WTC11 (cell line): ENCODE results near the gene LGR6. TPM values are rescaled to one million over a fixed set of nuclear protein-coding genes. Genes with fewer than 3 reads are reported as not detected.

Experiments
- ATAC-seq: fragments of 200-7000 bp; cut with Tn5 transposase; 2 replicates; pipeline ENCODE4 v1.10.0; 2021; ENCODE audit warnings: mild to moderate bottlenecking, moderate library complexity
- CTCF ChIA-PET: fragments of 300-600 bp; sonication (Branson Sonifier 250); formaldehyde crosslinking; loops from one replicate; lab custom pipeline; 2021; ENCODE audit warnings: antibody characterized with exemption; lab: Charles Lee
- POLR2A ChIA-PET: fragments of 350-600 bp; sonication (Branson Sonifier 250); formaldehyde crosslinking; loops from one replicate; lab custom pipeline; 2021; ENCODE audit warnings: antibody characterized with exemption; lab: Charles Lee
- DNase-seq: peaks from one replicate; pipeline ENCODE4 v3.0.0; 2021; ENCODE audit warnings: low spot score
- H3K27ac Mint-ChIP-seq: 2 replicates; pipeline ENCODE4 v1.8.0; 2021; ENCODE audit warnings: mixed read lengths
- H3K27me3 Mint-ChIP-seq: 2 replicates; pipeline ENCODE4 v1.8.0; 2021; ENCODE audit warnings: low read depth, mild to moderate bottlenecking, moderate library complexity, mixed read lengths
- H3K36me3 Mint-ChIP-seq: 2 replicates; pipeline ENCODE4 v1.8.0; 2021; ENCODE audit warnings: mixed read lengths
- H3K4me1 Mint-ChIP-seq: 2 replicates; pipeline ENCODE4 v1.8.0; 2022; ENCODE audit warnings: mixed read lengths
- H3K4me3 Mint-ChIP-seq: 2 replicates; pipeline ENCODE4 v1.8.0; 2021; ENCODE audit warnings: mild to moderate bottlenecking, moderate library complexity, mixed read lengths
- H3K9me3 Mint-ChIP-seq: 2 replicates; pipeline ENCODE4 v1.8.0; 2021; ENCODE audit warnings: mixed read lengths
- CBFB ChIP-seq: sonication (generic); formaldehyde crosslinking; IDR thresholded peaks from 2 replicates; pipeline ENCODE4 v1.8.1; 2022; ENCODE audit warnings: mild to moderate bottlenecking, low read depth, missing genetic modification reagents
- EMX1 ChIP-seq: fragments of 250-450 bp; sonication (Bioruptor Pico); IDR thresholded peaks from 2 replicates; pipeline ENCODE4 v1.8.0; 2021; ENCODE audit warnings: mild to moderate bottlenecking
- IRF2 ChIP-seq: sonication (generic); formaldehyde crosslinking; IDR thresholded peaks from 2 replicates; pipeline ENCODE4 v1.8.0; 2022; ENCODE audit warnings: low read depth, missing genetic modification reagents, borderline replicate concordance
- JAZF1 ChIP-seq: fragments of 250-450 bp; sonication (Bioruptor Pico); IDR thresholded peaks from 2 replicates; pipeline ENCODE4 v1.9.0; 2021; ENCODE audit warnings: moderate library complexity, mild to moderate bottlenecking, inconsistent platforms
- NFE2L1 ChIP-seq: sonication (generic); formaldehyde crosslinking; IDR thresholded peaks from 2 replicates; pipeline ENCODE4 v1.8.1; 2023; ENCODE audit warnings: missing genetic modification reagents
- NR1H2 ChIP-seq: sonication (generic); formaldehyde crosslinking; IDR thresholded peaks from 2 replicates; pipeline ENCODE4 v1.9.0; 2021; ENCODE audit warnings: mild to moderate bottlenecking, moderate library complexity, missing genetic modification reagents
- RELA ChIP-seq: sonication (generic); formaldehyde crosslinking; IDR thresholded peaks from 2 replicates; pipeline ENCODE4 v1.8.1; 2022; ENCODE audit warnings: missing genetic modification reagents, mild to moderate bottlenecking, borderline replicate concordance
- SOX15 ChIP-seq: fragments of 250-450 bp; sonication (Bioruptor Pico); IDR thresholded peaks from 2 replicates; pipeline ENCODE4 v1.9.0; 2021; ENCODE audit warnings: mild to moderate bottlenecking
- TCF7 ChIP-seq: sonication (generic); formaldehyde crosslinking; IDR thresholded peaks from 2 replicates; pipeline ENCODE4 v1.8.0; 2022; ENCODE audit warnings: mild to moderate bottlenecking, low read depth, missing genetic modification reagents, moderate library complexity
- TP53 ChIP-seq: sonication (generic); formaldehyde crosslinking; IDR thresholded peaks from 2 replicates; pipeline ENCODE4 v1.8.1; 2023; ENCODE audit warnings: mild to moderate bottlenecking, missing genetic modification reagents
- ZNF138 ChIP-seq: sonication (generic); formaldehyde crosslinking; conservative IDR thresholded peaks from 2 replicates; pipeline ENCODE4 v1.8.1; 2022; ENCODE audit warnings: mild to moderate bottlenecking, moderate library complexity, missing genetic modification reagents
- ZNF232 ChIP-seq: sonication (generic); formaldehyde crosslinking; IDR thresholded peaks from 2 replicates; pipeline ENCODE4 v1.8.0; 2022; ENCODE audit warnings: mild to moderate bottlenecking, missing genetic modification reagents
- ZNF396 ChIP-seq: fragments of 250-450 bp; sonication (Bioruptor Pico); IDR thresholded peaks from 2 replicates; pipeline ENCODE4 v1.8.0; 2021; ENCODE audit warnings: mild to moderate bottlenecking, moderate library complexity, borderline replicate concordance
- ZNF671 ChIP-seq: fragments of 250-450 bp; sonication (Bioruptor Pico); IDR thresholded peaks from 2 replicates; pipeline ENCODE4 v1.8.0; 2021; ENCODE audit warnings: mild to moderate bottlenecking
- total RNA-seq: library from RNA; stranded (reverse); gene quantifications from 3 replicates; pipeline ENCODE4 v1.2.3, GENCODE V29; 2021
- TF ChIP-seq, protein P1 (sequence below): fragments of 250-450 bp; sonication (Bioruptor Pico); IDR thresholded peaks from 2 replicates; pipeline ENCODE4 v1.9.0; 2021; ENCODE audit warnings: mild to moderate bottlenecking
- TF ChIP-seq, protein P2 (sequence below): sonication (generic); formaldehyde crosslinking; IDR thresholded peaks from 2 replicates; pipeline ENCODE4 v1.8.0; 2022; ENCODE audit warnings: mild to moderate bottlenecking, missing genetic modification reagents
- TF ChIP-seq, protein P3 (sequence below): sonication (generic); formaldehyde crosslinking; IDR thresholded peaks from 2 replicates; pipeline ENCODE4 v1.8.0; 2022; ENCODE audit warnings: mild to moderate bottlenecking, missing genetic modification reagents
- TF ChIP-seq, protein P4 (sequence below): sonication (generic); formaldehyde crosslinking; IDR thresholded peaks from 2 replicates; pipeline ENCODE4 v1.8.1; 2023; ENCODE audit warnings: mild to moderate bottlenecking, missing genetic modification reagents
- TF ChIP-seq, protein P5 (sequence below): sonication (generic); formaldehyde crosslinking; IDR thresholded peaks from 2 replicates; pipeline ENCODE4 v1.8.1; 2022; ENCODE audit warnings: low read depth, missing genetic modification reagents, borderline replicate concordance
- TF ChIP-seq, protein P6 (sequence below): sonication (generic); formaldehyde crosslinking; IDR thresholded peaks from 2 replicates; pipeline ENCODE4 v1.8.1; 2023; ENCODE audit warnings: mild to moderate bottlenecking, missing genetic modification reagents, moderate library complexity
- TF ChIP-seq, protein P7 (sequence below): sonication (generic); formaldehyde crosslinking; IDR thresholded peaks from 2 replicates; pipeline ENCODE4 v1.8.0; 2022; ENCODE audit warnings: mild to moderate bottlenecking, missing genetic modification reagents
- TF ChIP-seq, protein P8 (sequence below): sonication (generic); formaldehyde crosslinking; IDR thresholded peaks from 2 replicates; pipeline ENCODE4 v1.8.0; 2023; ENCODE audit warnings: missing genetic modification reagents
- TF ChIP-seq, protein P9 (sequence below): fragments of 250-450 bp; sonication (Bioruptor Pico); conservative IDR thresholded peaks from 2 replicates; pipeline ENCODE4 v1.9.0; 2021; ENCODE audit warnings: mild to moderate bottlenecking

LGR6 gene
- total RNA-seq, 1 experiment from 2014 or later, result 1.1 TPM

DNA sequence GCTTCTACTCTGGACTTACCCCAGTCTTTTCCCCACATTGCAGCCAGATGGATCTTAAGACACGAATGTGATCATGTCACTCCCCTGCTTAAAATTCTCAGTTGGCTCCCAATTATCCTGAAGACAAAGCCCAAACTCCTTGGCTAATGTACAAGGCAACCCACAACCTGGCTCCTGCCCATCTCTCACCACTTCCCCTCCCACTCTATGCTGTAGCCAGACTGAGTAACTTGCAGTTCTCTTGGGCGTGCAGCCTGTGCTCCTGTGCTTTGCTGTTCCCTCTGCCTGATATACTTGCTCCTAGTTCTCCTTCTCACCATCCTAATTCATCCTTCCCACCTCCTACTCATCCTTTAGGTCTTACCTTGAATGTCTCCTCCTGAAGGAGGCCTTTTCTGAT is 56.2 kb downstream of the LGR6 start:
- Mint-ChIP-seq H3K9me3 (no peaks in the 10 kb centered on the region), H3K27ac (no peak overlapping the region), H3K36me3 (no peaks in the 10 kb centered on the region), H3K4me3 (no peak overlapping the region), H3K4me1 (peaks cover 11% of the 10 kb centered on the region), H3K27me3 (peaks cover 6% of the 10 kb centered on the region)
- CTCF ChIA-PET, result no interaction called here
- ATAC-seq, result no peak
- DNase-seq, result no peak
- TF ChIP-seq CBFB (no peak), TCF7 (CRISPR knock-in tag) (no peak), NFE2L1 (CRISPR knock-in tag) (no peak), ZNF138 (CRISPR knock-in tag) (no peak), ZNF232 (CRISPR knock-in tag) (no peak), IRF2 (CRISPR knock-in tag) (no peak), JAZF1 (CRISPR knock-in tag) (no peak), EMX1 (CRISPR knock-in tag) (no peak), NR1H2 (CRISPR knock-in tag) (no peak), SOX15 (no peak), ZNF396 (CRISPR knock-in tag) (no peak)
- TF ChIP-seq, protein P1, sequence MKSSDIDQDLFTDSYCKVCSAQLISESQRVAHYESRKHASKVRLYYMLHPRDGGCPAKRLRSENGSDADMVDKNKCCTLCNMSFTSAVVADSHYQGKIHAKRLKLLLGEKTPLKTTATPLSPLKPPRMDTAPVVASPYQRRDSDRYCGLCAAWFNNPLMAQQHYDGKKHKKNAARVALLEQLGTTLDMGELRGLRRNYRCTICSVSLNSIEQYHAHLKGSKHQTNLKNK (CRISPR knock-in tag), result no peak
- TF ChIP-seq, protein P2, sequence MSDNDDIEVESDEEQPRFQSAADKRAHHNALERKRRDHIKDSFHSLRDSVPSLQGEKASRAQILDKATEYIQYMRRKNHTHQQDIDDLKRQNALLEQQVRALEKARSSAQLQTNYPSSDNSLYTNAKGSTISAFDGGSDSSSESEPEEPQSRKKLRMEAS (CRISPR knock-in tag), result no peak
- TF ChIP-seq, protein P3, sequence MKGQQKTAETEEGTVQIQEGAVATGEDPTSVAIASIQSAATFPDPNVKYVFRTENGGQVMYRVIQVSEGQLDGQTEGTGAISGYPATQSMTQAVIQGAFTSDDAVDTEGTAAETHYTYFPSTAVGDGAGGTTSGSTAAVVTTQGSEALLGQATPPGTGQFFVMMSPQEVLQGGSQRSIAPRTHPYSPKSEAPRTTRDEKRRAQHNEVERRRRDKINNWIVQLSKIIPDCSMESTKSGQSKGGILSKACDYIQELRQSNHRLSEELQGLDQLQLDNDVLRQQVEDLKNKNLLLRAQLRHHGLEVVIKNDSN (CRISPR knock-in tag), result no peak
- TF ChIP-seq, protein P4, sequence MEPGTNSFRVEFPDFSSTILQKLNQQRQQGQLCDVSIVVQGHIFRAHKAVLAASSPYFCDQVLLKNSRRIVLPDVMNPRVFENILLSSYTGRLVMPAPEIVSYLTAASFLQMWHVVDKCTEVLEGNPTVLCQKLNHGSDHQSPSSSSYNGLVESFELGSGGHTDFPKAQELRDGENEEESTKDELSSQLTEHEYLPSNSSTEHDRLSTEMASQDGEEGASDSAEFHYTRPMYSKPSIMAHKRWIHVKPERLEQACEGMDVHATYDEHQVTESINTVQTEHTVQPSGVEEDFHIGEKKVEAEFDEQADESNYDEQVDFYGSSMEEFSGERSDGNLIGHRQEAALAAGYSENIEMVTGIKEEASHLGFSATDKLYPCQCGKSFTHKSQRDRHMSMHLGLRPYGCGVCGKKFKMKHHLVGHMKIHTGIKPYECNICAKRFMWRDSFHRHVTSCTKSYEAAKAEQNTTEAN (CRISPR knock-in tag), result no peak
- TF ChIP-seq, protein P5, sequence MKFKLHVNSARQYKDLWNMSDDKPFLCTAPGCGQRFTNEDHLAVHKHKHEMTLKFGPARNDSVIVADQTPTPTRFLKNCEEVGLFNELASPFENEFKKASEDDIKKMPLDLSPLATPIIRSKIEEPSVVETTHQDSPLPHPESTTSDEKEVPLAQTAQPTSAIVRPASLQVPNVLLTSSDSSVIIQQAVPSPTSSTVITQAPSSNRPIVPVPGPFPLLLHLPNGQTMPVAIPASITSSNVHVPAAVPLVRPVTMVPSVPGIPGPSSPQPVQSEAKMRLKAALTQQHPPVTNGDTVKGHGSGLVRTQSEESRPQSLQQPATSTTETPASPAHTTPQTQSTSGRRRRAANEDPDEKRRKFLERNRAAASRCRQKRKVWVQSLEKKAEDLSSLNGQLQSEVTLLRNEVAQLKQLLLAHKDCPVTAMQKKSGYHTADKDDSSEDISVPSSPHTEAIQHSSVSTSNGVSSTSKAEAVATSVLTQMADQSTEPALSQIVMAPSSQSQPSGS (CRISPR knock-in tag), result no peak
- POLR2A ChIA-PET, result no interaction called here

DNA sequence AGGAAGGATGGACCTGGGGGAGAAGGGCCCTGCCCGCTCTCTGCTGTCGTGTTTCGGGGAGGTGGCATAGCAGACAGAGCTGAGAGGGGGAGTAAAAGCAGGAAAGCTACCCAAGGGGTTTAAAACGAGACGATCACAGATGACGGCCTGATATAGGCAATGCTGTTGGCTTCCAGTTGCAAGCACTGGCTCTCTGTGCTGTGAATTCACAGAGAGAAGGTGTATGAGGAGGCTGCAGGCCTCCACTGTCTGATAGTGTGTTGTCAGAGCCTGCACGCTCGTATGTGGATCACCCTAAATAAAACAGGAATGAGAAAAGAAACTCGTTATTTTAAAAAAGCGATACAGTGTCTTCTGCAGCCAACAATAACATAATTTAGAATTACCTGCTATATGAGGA is 57.4 kb downstream of the LGR6 start:
- Mint-ChIP-seq H3K4me3 (no peak overlapping the region), H3K36me3 (no peaks in the 10 kb centered on the region), H3K9me3 (no peaks in the 10 kb centered on the region), H3K27me3 (peaks cover 6% of the 10 kb centered on the region), H3K4me1 (peaks cover 11% of the 10 kb centered on the region), H3K27ac (no peak overlapping the region)
- DNase-seq (no peak), ATAC-seq (no peak)
- ChIA-PET CTCF (interaction anchor here (1.3 to 1.8 kb wide), 3 partner anchors 14 to 68 kb away, joined by 3 to 4 read pairs (median 3); no protein-coding TSS in a partner anchor), POLR2A (no interaction called here)
- TF ChIP-seq IRF2 (CRISPR knock-in tag), result no peak
- TF ChIP-seq, protein P6, sequence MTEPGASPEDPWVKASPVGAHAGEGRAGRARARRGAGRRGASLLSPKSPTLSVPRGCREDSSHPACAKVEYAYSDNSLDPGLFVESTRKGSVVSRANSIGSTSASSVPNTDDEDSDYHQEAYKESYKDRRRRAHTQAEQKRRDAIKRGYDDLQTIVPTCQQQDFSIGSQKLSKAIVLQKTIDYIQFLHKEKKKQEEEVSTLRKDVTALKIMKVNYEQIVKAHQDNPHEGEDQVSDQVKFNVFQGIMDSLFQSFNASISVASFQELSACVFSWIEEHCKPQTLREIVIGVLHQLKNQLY (CRISPR knock-in tag), result no peak
- TF ChIP-seq RELA (CRISPR knock-in tag), result no peak
- TF ChIP-seq, protein P7, sequence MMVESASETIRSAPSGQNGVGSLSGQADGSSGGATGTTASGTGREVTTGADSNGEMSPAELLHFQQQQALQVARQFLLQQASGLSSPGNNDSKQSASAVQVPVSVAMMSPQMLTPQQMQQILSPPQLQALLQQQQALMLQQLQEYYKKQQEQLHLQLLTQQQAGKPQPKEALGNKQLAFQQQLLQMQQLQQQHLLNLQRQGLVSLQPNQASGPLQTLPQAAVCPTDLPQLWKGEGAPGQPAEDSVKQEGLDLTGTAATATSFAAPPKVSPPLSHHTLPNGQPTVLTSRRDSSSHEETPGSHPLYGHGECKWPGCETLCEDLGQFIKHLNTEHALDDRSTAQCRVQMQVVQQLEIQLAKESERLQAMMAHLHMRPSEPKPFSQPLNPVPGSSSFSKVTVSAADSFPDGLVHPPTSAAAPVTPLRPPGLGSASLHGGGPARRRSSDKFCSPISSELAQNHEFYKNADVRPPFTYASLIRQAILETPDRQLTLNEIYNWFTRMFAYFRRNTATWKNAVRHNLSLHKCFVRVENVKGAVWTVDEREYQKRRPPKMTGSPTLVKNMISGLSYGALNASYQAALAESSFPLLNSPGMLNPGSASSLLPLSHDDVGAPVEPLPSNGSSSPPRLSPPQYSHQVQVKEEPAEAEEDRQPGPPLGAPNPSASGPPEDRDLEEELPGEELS, result no peak
- no peak for TF ChIP-seq JAZF1 (CRISPR knock-in tag)
- TF ChIP-seq TP53 (CRISPR knock-in tag), result no peak
- TF ChIP-seq, protein P8, sequence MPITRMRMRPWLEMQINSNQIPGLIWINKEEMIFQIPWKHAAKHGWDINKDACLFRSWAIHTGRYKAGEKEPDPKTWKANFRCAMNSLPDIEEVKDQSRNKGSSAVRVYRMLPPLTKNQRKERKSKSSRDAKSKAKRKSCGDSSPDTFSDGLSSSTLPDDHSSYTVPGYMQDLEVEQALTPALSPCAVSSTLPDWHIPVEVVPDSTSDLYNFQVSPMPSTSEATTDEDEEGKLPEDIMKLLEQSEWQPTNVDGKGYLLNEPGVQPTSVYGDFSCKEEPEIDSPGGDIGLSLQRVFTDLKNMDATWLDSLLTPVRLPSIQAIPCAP (CRISPR knock-in tag), result no peak
- no peak for TF ChIP-seq CBFB
- TF ChIP-seq, protein P9, sequence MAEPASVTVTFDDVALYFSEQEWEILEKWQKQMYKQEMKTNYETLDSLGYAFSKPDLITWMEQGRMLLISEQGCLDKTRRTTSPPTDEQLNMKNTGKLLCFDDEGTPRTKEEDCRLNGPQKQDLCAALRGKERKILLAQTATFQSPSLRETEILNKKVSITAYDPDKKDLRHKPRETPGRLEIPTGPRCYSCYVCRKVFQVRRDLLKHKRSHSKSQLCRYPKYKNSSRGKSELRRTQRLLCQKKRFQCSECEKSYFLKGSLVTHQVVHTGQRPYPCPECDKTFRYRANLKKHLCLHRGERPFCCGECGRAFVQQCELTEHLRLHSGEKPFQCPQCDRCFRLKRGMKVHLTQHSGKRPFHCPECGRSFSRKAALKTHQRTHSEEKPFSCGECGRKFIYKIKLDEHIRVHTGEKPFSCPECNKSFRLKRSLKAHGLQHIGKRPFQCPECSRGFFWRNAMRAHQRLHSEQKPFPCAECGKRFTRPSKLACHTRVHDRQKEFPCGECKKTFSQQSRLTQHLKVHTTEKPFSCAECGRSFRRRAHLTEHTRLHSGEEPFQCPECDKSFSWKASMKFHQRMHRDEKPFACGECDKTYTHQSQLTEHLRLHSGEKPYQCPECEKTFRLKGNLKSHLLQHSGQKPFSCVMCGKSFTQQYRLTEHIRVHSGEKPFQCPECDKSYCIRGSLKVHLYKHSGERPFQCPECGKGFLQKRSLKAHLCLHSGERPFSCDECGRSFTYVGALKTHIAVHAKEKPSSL, result no peak
- no peak for TF ChIP-seq ZNF232 (CRISPR knock-in tag)
- TF ChIP-seq ZNF671 (CRISPR knock-in tag), result no peak
